Upper lobe of right lung (tissue), 1 donor: Measurements from ENCODE around the gene ACY1. TPM values are rescaled to one million over a fixed set of nuclear protein-coding genes. Genes with fewer than 3 reads are reported as not detected.
"Not testable (repeated sequence)": the region's sequence is repeated elsewhere in the genome, so short reads cannot be mapped to it uniquely, and the experiment has no call there.

Experiments used
- ATAC-seq: fragments of 200-7000 bp; cut with Tn5 transposase; one replicate; pipeline ENCODE4 v1.9.1; 2020; ENCODE audit warnings: mild to moderate bottlenecking, moderate library complexity
- DNase-seq: peaks from one replicate; pipeline ENCODE4 v3.0.0-alpha.2; 2020
- H3K27ac ChIP-seq: fragments of 200-600 bp; one replicate; pipeline ENCODE4 v1.8.0; 2022
- H3K27me3 ChIP-seq: fragments of 200-600 bp; one replicate; pipeline ENCODE4 v1.8.0; 2022; ENCODE audit warnings: mild to moderate bottlenecking
- H3K36me3 ChIP-seq: fragments of 200-600 bp; one replicate; pipeline ENCODE4 v1.8.0; 2022
- H3K4me1 ChIP-seq: fragments of 200-600 bp; one replicate; pipeline ENCODE4 v1.8.0; 2022
- H3K4me3 ChIP-seq: fragments of 200-600 bp; one replicate; pipeline ENCODE4 v1.8.0; 2022; ENCODE audit warnings: mild to moderate bottlenecking
- H3K9me3 ChIP-seq: fragments of 200-600 bp; one replicate; pipeline ENCODE4 v1.8.0; 2022
- intact Hi-C: fragments of 100-400 bp; cut with DNase I; formaldehyde crosslinking; loops from one replicate; pipeline ENCODE4 v1.11.0; 2022
- total RNA-seq: library from RNA; stranded (reverse); fragmentation: NEBNext Ultra II Directional; extraction: Animal tissue kit (Norgen Biotek cat#: 25700); gene quantifications from one replicate; pipeline ENCODE4 v1.2.1, GENCODE V29; 2021
- TF ChIP-seq, protein P1 (sequence below): fragments of 200-600 bp; IDR thresholded peaks from one replicate; pipeline ENCODE4 v1.8.0; 2022; ENCODE audit warnings: antibody characterized with exemption
- donor health status: DM: no; HTN: yes; CAD: no; lungs with severe emphysema.

The ACY1 gene
- total RNA-seq, 1 donor from 2014 or later = 26.5 TPM

- H3K36me3 ChIP-seq = peaks cover 12% of the 10 kb centered on the region
- H3K27me3 ChIP-seq = no peaks in the 10 kb centered on the region
- H3K4me1 ChIP-seq = peaks cover 9% of the 10 kb centered on the region
- intact Hi-C loops = no loop called here
- H3K27ac ChIP-seq = no peak overlapping the region
- no peak for ATAC-seq
- TF ChIP-seq, protein P1, sequence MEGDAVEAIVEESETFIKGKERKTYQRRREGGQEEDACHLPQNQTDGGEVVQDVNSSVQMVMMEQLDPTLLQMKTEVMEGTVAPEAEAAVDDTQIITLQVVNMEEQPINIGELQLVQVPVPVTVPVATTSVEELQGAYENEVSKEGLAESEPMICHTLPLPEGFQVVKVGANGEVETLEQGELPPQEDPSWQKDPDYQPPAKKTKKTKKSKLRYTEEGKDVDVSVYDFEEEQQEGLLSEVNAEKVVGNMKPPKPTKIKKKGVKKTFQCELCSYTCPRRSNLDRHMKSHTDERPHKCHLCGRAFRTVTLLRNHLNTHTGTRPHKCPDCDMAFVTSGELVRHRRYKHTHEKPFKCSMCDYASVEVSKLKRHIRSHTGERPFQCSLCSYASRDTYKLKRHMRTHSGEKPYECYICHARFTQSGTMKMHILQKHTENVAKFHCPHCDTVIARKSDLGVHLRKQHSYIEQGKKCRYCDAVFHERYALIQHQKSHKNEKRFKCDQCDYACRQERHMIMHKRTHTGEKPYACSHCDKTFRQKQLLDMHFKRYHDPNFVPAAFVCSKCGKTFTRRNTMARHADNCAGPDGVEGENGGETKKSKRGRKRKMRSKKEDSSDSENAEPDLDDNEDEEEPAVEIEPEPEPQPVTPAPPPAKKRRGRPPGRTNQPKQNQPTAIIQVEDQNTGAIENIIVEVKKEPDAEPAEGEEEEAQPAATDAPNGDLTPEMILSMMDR = no peak
- no peaks in the 10 kb centered on the region for H3K9me3 ChIP-seq
- DNase-seq = no peak
- H3K4me3 ChIP-seq = no peak overlapping the region
These were observed 4.2 kb downstream of the ACY1 start for GRCh38 chr3:51987568-51987967.

DNA sequence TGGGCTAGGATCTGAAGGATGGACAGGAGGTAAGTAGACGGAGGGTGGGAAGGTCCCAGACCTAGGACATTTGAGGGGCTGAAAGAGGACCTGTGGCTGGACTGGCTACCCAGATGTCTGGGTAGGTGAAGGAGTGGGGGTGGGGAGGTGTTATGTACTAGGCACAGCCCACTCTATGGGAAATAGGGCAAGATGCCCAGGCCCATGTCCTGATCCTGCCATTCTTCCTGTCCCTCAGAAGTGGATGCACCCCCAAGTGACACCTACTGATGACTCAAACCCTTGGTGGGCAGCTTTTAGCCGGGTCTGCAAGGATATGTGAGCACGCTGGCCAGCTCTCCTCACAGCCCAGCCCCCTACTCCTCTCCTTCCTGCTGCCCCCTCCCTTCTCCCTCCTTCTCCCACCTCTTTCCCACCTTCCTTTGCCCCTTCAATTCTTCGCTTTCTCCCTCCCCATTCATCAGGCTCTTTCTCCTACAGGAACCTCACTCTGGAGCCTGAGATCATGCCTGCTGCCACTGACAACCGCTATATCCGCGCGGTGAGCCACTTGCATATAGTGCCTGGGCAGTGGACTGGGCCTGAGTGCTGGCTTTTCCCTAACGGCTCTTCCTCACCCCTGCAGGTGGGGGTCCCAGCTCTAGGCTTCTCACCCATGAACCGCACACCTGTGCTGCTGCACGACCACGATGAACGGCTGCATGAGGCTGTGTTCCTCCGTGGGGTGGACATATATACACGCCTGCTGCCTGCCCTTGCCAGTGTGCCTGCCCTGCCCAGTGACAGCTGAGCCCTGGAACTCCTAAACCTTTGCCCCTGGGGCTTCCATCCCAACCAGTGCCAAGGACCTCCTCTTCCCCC, 5.2 kb downstream of the ACY1 start:
- Histone ChIP-seq H3K27me3 (no peaks in the 10 kb centered on the region), H3K36me3 (peaks cover 22% of the 10 kb centered on the region), H3K27ac (no peak overlapping the region), H3K9me3 (no peaks in the 10 kb centered on the region), H3K4me3 (no peak overlapping the region), H3K4me1 (peaks cover 7% of the 10 kb centered on the region)
- DNase-seq (no peak), ATAC-seq (no peak)
- TF ChIP-seq, protein P1 = no peak
- intact Hi-C loops = no loop called here

DNA sequence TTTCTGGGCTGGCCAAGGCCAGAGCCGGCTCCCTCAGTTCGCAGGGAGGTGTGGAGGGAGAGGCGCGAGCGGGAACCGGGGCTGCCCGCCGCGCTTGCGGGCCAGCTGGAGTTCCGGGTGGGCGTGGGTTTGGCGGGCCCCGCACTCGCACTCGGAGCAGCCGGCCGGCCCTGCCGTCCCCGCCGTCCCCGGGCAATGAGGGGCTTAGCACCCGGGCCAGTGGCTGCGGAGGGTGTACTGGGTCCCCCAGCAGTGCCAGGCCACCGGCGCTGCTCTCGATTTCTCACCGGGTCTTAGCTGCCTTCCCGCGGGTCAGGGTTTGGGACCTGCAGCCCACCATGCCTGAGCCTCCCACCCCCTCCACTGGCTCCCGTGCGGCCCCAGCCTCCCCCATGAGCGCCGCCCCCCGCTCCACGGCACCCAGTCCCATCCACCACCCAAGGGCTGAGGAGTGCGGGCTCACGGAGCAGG, 7.2 kb downstream of the ACY1 start:
- DNase-seq, intact Hi-C loops, H3K27me3 ChIP-seq, H3K4me3 ChIP-seq, H3K9me3 ChIP-seq, ATAC-seq, H3K27ac ChIP-seq: not testable (repeated sequence)
- Histone ChIP-seq H3K4me1 (peaks cover 11% of the 10 kb centered on the region), H3K36me3 (peaks cover 39% of the 10 kb centered on the region)

- peaks cover 39% of the 10 kb centered on the region for H3K36me3 ChIP-seq
- H3K9me3 ChIP-seq = no peaks in the 10 kb centered on the region
- intact Hi-C loops = no loop called here
- ATAC-seq (no peak), DNase-seq (no peak)
- H3K27ac ChIP-seq = no peak overlapping the region
- TF ChIP-seq, protein P1 = no peak
- peaks cover 11% of the 10 kb centered on the region for H3K4me1 ChIP-seq
- H3K27me3 ChIP-seq = no peaks in the 10 kb centered on the region
- no peak overlapping the region for H3K4me3 ChIP-seq
These were observed 8.8 kb downstream of the ACY1 start for GRCh38 chr3:51992017-51992682.

DNA sequence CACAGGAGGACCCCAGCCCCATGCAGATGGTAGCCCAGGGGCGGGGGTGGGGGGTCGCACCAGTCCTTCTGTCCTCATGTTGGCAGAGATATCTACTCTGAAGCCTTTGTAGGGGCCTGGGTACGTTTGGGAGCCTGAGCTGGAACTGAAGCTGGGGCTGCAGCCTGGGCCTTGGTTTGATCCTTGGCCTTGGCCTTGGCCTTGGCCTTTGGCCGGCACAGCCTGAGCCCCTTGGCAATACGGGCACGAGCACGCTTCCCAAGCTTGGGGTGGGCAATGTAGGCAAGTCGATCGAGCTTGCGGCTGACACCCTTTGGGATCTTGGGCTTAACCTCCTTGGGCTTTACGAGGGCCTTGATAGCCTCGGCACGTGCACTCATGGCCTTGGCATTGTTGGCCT, 10.3 kb downstream of the ACY1 start:
- intact Hi-C loops, H3K27me3 ChIP-seq, DNase-seq: not testable (repeated sequence)

DNA sequence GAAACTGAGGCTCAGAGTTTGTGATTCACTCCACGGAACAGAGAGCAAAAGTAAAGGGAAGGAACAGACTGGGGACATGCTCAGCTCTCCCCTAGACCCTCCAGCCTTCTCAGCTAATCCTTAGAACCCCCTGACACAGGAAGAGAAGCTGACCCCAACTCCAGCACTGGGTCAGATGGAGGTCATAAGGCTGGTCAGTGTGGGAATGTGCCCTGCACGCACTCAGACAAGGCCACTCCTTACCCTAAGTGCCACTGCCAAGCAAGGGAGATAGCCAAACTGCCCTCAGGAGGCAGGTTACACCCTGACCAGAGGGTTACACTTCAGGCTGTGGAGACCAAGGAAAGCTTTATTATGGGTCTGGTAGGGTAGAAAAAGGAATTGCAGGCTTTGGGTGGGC, 11.2 kb downstream of the ACY1 start:
- Histone ChIP-seq H3K9me3 (no peaks in the 10 kb centered on the region), H3K27me3 (no peaks in the 10 kb centered on the region), H3K4me3 (peak overlapping the region; percentile 92), H3K36me3 (peaks cover 39% of the 10 kb centered on the region), H3K4me1 (peaks cover 11% of the 10 kb centered on the region), H3K27ac (peak overlapping the region; percentile 91)
- DNase-seq = no peak
- ATAC-seq = no peak
- TF ChIP-seq, protein P1 = no peak
- intact Hi-C loops = no loop called here

More for the DNA sequence above, 10.3 kb downstream of the ACY1 start:
- H3K4me1 ChIP-seq = peaks cover 11% of the 10 kb centered on the region
- not testable (repeated sequence) for H3K4me3 ChIP-seq, H3K9me3 ChIP-seq, H3K27ac ChIP-seq, ATAC-seq
- H3K36me3 ChIP-seq = peaks cover 39% of the 10 kb centered on the region
